A549 (cell line): Measurements from ENCODE around the gene E2F2. TPM values are rescaled to one million over a fixed set of nuclear protein-coding genes. Genes with fewer than 3 reads are reported as not detected.

Experiments
- ATAC-seq, 2 experiments: fragments of 200-7000 bp in 1 of 2; fragments of >200 bp in 1 of 2; cut with Nextera tagmentation in 1 of 2; cut with Tn5 transposase in 1 of 2; 3 replicates each; pipeline versions ENCODE4 v1.8.0 to v1.9.1; 2018 to 2020; ENCODE audit warnings: mild to moderate bottlenecking in 1 of 2, moderate library complexity in 1 of 2
- CTCF ChIA-PET: fragments of 300-600 bp; sonication (Branson Sonifier 250); formaldehyde crosslinking; extraction: SDS; loops from one replicate; lab custom pipeline; 2021; ENCODE audit warnings: antibody characterized with exemption, inconsistent platforms; lab: Yijun Ruan, JAX
- POLR2A ChIA-PET: fragments of 350-600 bp; formaldehyde crosslinking; extraction: SDS; loops from one replicate; lab custom pipeline; 2021; ENCODE audit warnings: antibody characterized with exemption, inconsistent platforms; lab: Yijun Ruan, JAX
- DNase-seq, 2 experiments: peaks; one replicate each; pipeline versions ENCODE4 v3.0.0 to v3.0.0-alpha.2; 2011 to 2016; ENCODE audit warnings: low read depth in 1 of 2, low spot score in 1 of 2
- FAIRE-seq: peaks from 2 replicates; lab custom pipeline; 2011; peaks lifted over from hg19 to GRCh38; lab: Jason Lieb, UNC
- H3K27ac ChIP-seq, 2 experiments: fragments of >200 bp; sonication (Bioruptor Twin); formaldehyde crosslinking; 3 replicates each; pipeline ENCODE4 v1.5.1; 2016 to 2017
- H3K4me1 ChIP-seq: fragments of >200 bp; sonication (Bioruptor Twin); formaldehyde crosslinking; 3 replicates; pipeline ENCODE4 v1.6.1; 2016
- H3K4me2 ChIP-seq: fragments of >200 bp; sonication (Bioruptor Twin); formaldehyde crosslinking; 3 replicates; pipeline ENCODE4 v1.6.1; 2016
- H3K4me3 ChIP-seq: fragments of >200 bp; sonication (Bioruptor Twin); formaldehyde crosslinking; 3 replicates; pipeline ENCODE4 v1.5.1; 2016
- H3K9me3 ChIP-seq: fragments of >200 bp; sonication (Bioruptor Twin); formaldehyde crosslinking; 3 replicates; pipeline ENCODE4 v1.6.1; 2016
- CEBPB ChIP-seq, 2 experiments: fragments of >200 bp in 1 of 2; sonication (Bioruptor Twin) in 1 of 2; formaldehyde crosslinking in 1 of 2; IDR thresholded peaks; 2 replicates each; pipeline ENCODE4 v1.6.1; 2012 to 2016
- CHD2 ChIP-seq: fragments of 150-350 bp; IDR thresholded peaks from 2 replicates; pipeline ENCODE4 v1.6.1; 2014; ENCODE audit warnings: low read length; ENCODE audit not compliant: partially characterized antibody
- EHMT2 ChIP-seq: fragments of 200-600 bp; sonication (generic); IDR thresholded peaks from 2 replicates; pipeline ENCODE4 v1.6.1; 2016; ENCODE audit warnings: antibody characterized with exemption, low read depth, mild to moderate bottlenecking, moderate library complexity
- EP300 ChIP-seq, 2 experiments: fragments of >200 bp; sonication (Bioruptor Twin); formaldehyde crosslinking; IDR thresholded peaks; 2 replicates in 1 of 2; 3 replicates in 1 of 2; pipeline ENCODE4 v1.6.1; 2016 to 2017
- ESRRA ChIP-seq: fragments of 150-350 bp; IDR thresholded peaks from 2 replicates; pipeline ENCODE4 v1.6.1; 2014; ENCODE audit warnings: mild to moderate bottlenecking, low read length, borderline replicate concordance
- FOSL2 ChIP-seq, 2 experiments: fragments of 450-650 bp in 1 of 2; fragments of >200 bp in 1 of 2; sonication (Bioruptor Twin) in 1 of 2; formaldehyde crosslinking; IDR thresholded peaks; 2 replicates each; pipeline versions ENCODE4 v1.5.0 to v1.6.1; 2016 to 2020; ENCODE audit warnings: mild to moderate bottlenecking in 1 of 2, moderate library complexity in 1 of 2
- GATA3 ChIP-seq: IDR thresholded peaks from 2 replicates; pipeline ENCODE4 v1.6.1; 2012; ENCODE audit warnings: borderline replicate concordance
- HOXA7 ChIP-seq: fragments of 250-450 bp; sonication (Bioruptor Pico); IDR thresholded peaks from 2 replicates; pipeline ENCODE4 v1.5.0; 2020; ENCODE audit warnings: mild to moderate bottlenecking, moderate library complexity
- HOXB5 ChIP-seq: fragments of 250-450 bp; sonication (Bioruptor Pico); IDR thresholded peaks from 2 replicates; pipeline ENCODE4 v1.5.0; 2020; ENCODE audit warnings: mild to moderate bottlenecking, moderate library complexity
- MAFK ChIP-seq: fragments of 450-650 bp; IDR thresholded peaks from 2 replicates; pipeline ENCODE4 v1.6.1; 2014; ENCODE audit not compliant: partially characterized antibody
- MAZ ChIP-seq: fragments of 150-350 bp; IDR thresholded peaks from 2 replicates; pipeline ENCODE4 v1.6.1; 2014; ENCODE audit warnings: antibody characterized with exemption, low read depth, low read length, borderline replicate concordance
- NPAS2 ChIP-seq: fragments of 250-450 bp; sonication (Bioruptor Pico); IDR thresholded peaks from 2 replicates; pipeline ENCODE4 v1.8.0; 2022; ENCODE audit warnings: mild to moderate bottlenecking, moderate library complexity, borderline replicate concordance
- NR3C1 ChIP-seq: fragments of >200 bp; sonication (Bioruptor Twin); formaldehyde crosslinking; IDR thresholded peaks from 3 replicates; pipeline ENCODE4 v1.6.1; 2017
- RCOR1 ChIP-seq: fragments of 150-350 bp; IDR thresholded peaks from 2 replicates; pipeline ENCODE4 v1.6.1; 2014; ENCODE audit warnings: antibody characterized with exemption, low read length, low read depth
- REST ChIP-seq: fragments of 200-600 bp; sonication (generic); IDR thresholded peaks from 2 replicates; pipeline ENCODE4 v1.6.1; 2016; ENCODE audit warnings: antibody characterized with exemption, mild to moderate bottlenecking, moderate library complexity
- SMC3 ChIP-seq: fragments of >200 bp; sonication (Bioruptor Twin); formaldehyde crosslinking; IDR thresholded peaks from 3 replicates; pipeline ENCODE4 v1.6.1; 2018; ENCODE audit warnings: inconsistent platforms
- SREBF2 ChIP-seq: fragments of 450-650 bp; IDR thresholded peaks from 2 replicates; pipeline ENCODE4 v1.6.1; 2014; ENCODE audit warnings: mild to moderate bottlenecking, moderate library complexity
- TFCP2L1 ChIP-seq: fragments of 250-450 bp; sonication (Bioruptor Pico); IDR thresholded peaks from 2 replicates; pipeline ENCODE4 v1.5.0; 2021; ENCODE audit warnings: mild to moderate bottlenecking
- TP53 ChIP-seq: fragments of 250-450 bp; sonication (Bioruptor Pico); IDR thresholded peaks from 2 replicates; pipeline ENCODE4 v1.5.0; 2021; ENCODE audit warnings: mild to moderate bottlenecking, moderate library complexity
- USF2 ChIP-seq: fragments of 450-650 bp; IDR thresholded peaks from 2 replicates; pipeline ENCODE4 v1.6.1; 2014; ENCODE audit warnings: antibody characterized with exemption
- ZSCAN20 ChIP-seq: fragments of 250-450 bp; sonication (Bioruptor Pico); IDR thresholded peaks from 2 replicates; pipeline ENCODE4 v1.8.0; 2022; ENCODE audit warnings: mild to moderate bottlenecking, moderate library complexity
- WGBS: methylation state at CpG from one replicate; pipeline ENCODE4 v1.1.6; 2017; ENCODE audit errors: missing lambda C conversion rate; 5-methylcytosine and 5-hydroxymethylcytosine counted together
- polyA plus RNA-seq, 4 experiments: library from polyadenylated mRNA; depleted of rRNA in 3 of 4; stranded (reverse); fragments of >200 nt; fragmentation: RNase III in 1 of 4; extraction: RNeasy Plus Mini Kit Qiagen cat#74134 plus additional on column Dnase treatment in 1 of 4; gene quantifications; 2 replicates in 3 of 4; 3 replicates in 1 of 4; pipeline ENCODE4 v1.2.3, GENCODE V29; 2011 to 2017
- TF ChIP-seq, protein P1 (sequence below): IDR thresholded peaks from 2 replicates; pipeline ENCODE4 v1.6.1; 2012
- TF ChIP-seq, protein P2 (sequence below): IDR thresholded peaks from 2 replicates; pipeline ENCODE4 v1.6.1; 2012
- TF ChIP-seq, protein P3 (sequence below): fragments of 250-450 bp; sonication (Bioruptor Pico); IDR thresholded peaks from 2 replicates; pipeline ENCODE4 v1.5.0; 2020; ENCODE audit warnings: low read depth, mild to moderate bottlenecking, moderate library complexity

The E2F2 gene
- polyA plus RNA-seq, 2 of the 4 experiments (the other 2 are of a cell fraction): 0.90 to 3.4 TPM

GRCh38 chr1:23567996-23568607 lies 37.1 kb upstream of the E2F2 start (continued):
- TF ChIP-seq, protein P1, sequence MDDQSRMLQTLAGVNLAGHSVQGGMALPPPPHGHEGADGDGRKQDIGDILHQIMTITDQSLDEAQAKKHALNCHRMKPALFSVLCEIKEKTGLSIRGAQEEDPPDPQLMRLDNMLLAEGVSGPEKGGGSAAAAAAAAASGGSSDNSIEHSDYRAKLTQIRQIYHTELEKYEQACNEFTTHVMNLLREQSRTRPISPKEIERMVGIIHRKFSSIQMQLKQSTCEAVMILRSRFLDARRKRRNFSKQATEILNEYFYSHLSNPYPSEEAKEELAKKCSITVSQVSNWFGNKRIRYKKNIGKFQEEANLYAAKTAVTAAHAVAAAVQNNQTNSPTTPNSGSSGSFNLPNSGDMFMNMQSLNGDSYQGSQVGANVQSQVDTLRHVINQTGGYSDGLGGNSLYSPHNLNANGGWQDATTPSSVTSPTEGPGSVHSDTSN: no peak
- TF ChIP-seq EHMT2 (no peak), RCOR1 (no peak), MAFK (no peak), ZSCAN20 (CRISPR knock-in tag) (no peak)
- TF ChIP-seq, protein P2, sequence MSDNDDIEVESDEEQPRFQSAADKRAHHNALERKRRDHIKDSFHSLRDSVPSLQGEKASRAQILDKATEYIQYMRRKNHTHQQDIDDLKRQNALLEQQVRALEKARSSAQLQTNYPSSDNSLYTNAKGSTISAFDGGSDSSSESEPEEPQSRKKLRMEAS: no peak

GRCh38 chr1:23567629-23567995 lies 36.6 kb upstream of the E2F2 start:
- H3K4me1 ChIP-seq: peaks cover 61% of the 10 kb centered on the region
- ChIA-PET CTCF (interaction anchor here (1.0 to 29.3 kb wide), 4 partner anchors 9 to 67 kb away, joined by 3 to 699 read pairs (median 17); no protein-coding TSS in a partner anchor), POLR2A (interaction anchor here (1.9 to 3.2 kb wide), 2 partner anchors 8 to 9 kb away, joined by 7 to 16 read pairs; partner anchors contain the start of gene ID3)
- TF ChIP-seq EP300 (IDR thresholded peaks at IDR 0.05) (no peak), GATA3 (no peak), HOXA7 (CRISPR knock-in tag) (no peak), USF2 (no peak), REST (no peak), MAZ (no peak), TFCP2L1 (CRISPR knock-in tag) (no peak), FOSL2 (IDR thresholded peaks at IDR 0.05) (no peak), FOSL2 (CRISPR knock-in tag; IDR thresholded peaks at IDR 0.05) (no peak), SMC3 (no peak), SREBF2 (no peak), HOXB5 (CRISPR knock-in tag) (no peak), NR3C1 (no peak), CEBPB (IDR thresholded peaks at IDR 0.05) (no peak), TP53 (CRISPR knock-in tag) (no peak), MAFK (no peak), ESRRA (no peak), NPAS2 (CRISPR knock-in tag) (no peak), CHD2 (no peak)
- TF ChIP-seq, protein P3, sequence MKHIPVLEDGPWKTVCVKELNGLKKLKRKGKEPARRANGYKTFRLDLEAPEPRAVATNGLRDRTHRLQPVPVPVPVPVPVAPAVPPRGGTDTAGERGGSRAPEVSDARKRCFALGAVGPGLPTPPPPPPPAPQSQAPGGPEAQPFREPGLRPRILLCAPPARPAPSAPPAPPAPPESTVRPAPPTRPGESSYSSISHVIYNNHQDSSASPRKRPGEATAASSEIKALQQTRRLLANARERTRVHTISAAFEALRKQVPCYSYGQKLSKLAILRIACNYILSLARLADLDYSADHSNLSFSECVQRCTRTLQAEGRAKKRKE (CRISPR knock-in tag): no peak
- no peak for DNase-seq
- no peak for FAIRE-seq
- peak in 1 of 2 experiments; percentile 25; a peak in 1 of 6 replicates for ATAC-seq
- H3K4me3 ChIP-seq: no peak overlapping the region; the same call in 2 of the 3 replicates
- H3K9me3 ChIP-seq: no peaks in the 10 kb centered on the region
- peak overlapping the region; percentile 88 to 96 for H3K27ac ChIP-seq
- H3K4me2 ChIP-seq: peak overlapping the region; percentile 89
- WGBS: 93% methylated on average over 15 of the region's 15 CpGs
